22Rv1 (cell line): ENCODE data around the gene PTX4.

Source experiments
- CTCF ChIP-seq: fragments of 450-650 bp; IDR thresholded peaks from 2 replicates; pipeline ENCODE4 v1.5.1; 2017; ENCODE audit warnings: mild to moderate bottlenecking
- ZFX ChIP-seq: fragments of 450-650 bp; IDR thresholded peaks from 2 replicates; pipeline ENCODE4 v1.6.1; 2017; ENCODE audit warnings: antibody characterized with exemption, borderline replicate concordance

GRCh38 chr16:1439058-1439698, 49.6 kb downstream of the PTX4 start:
- TF ChIP-seq CTCF (no peak), ZFX (no peak)
